HG03575 (cell line): Measurements from ENCODE around the gene TPSD1.
"Not testable (repeated sequence)": the region's sequence is repeated elsewhere in the genome, so short reads cannot be mapped to it uniquely, and the experiment has no call there.

Source experiments
- ATAC-seq: cut with Tn5 transposase; IDR thresholded peaks from one replicate; pipeline ENCODE4 v1.9.1; 2021; ENCODE audit not compliant: unreplicated experiment, insufficient number of reproducible peaks, low FRiP score; ENCODE audit errors: extremely low read depth

The TPSD1 gene

GRCh38 chr16:1289477-1289866, 33.6 kb downstream of the TPSD1 start:
- ATAC-seq = no peak

GRCh38 chr16:1290063-1290501, 34.2 kb downstream of the TPSD1 start:
- no peak for ATAC-seq

GRCh38 chr16:1290860-1291575, 35.1 kb downstream of the TPSD1 start:
- ATAC-seq = no peak

- ATAC-seq = no peak
Observed at GRCh38 chr16:1291576-1291974, 35.7 kb downstream of the TPSD1 start.

- ATAC-seq = not testable (repeated sequence)
Observed at GRCh38 chr16:1292208-1292607, 36.3 kb downstream of the TPSD1 start.

- ATAC-seq = not testable (repeated sequence)
Observed at GRCh38 chr16:1292808-1293207, 36.9 kb downstream of the TPSD1 start.

- no peak for ATAC-seq
Observed at GRCh38 chr16:1293921-1294656, 38.2 kb downstream of the TPSD1 start.

GRCh38 chr16:1295465-1295864, 39.6 kb downstream of the TPSD1 start:
- ATAC-seq = no peak

- not testable (repeated sequence) for ATAC-seq
Observed at GRCh38 chr16:1296688-1297017, 40.8 kb downstream of the TPSD1 start.

GRCh38 chr16:1297018-1297696, 41.3 kb downstream of the TPSD1 start:
- no peak for ATAC-seq

- ATAC-seq = no peak
Observed at GRCh38 chr16:1298406-1298805, 42.5 kb downstream of the TPSD1 start.

- no peak for ATAC-seq
Observed at GRCh38 chr16:1299012-1299867, 43.4 kb downstream of the TPSD1 start.

GRCh38 chr16:1299868-1300203, 44.0 kb downstream of the TPSD1 start:
- ATAC-seq = no peak

- ATAC-seq = no peak
Observed at GRCh38 chr16:1300664-1301476, 45.0 kb downstream of the TPSD1 start.

- ATAC-seq = no peak
Observed at GRCh38 chr16:1301562-1301961, 45.7 kb downstream of the TPSD1 start.

- ATAC-seq = no peak
Observed at GRCh38 chr16:1305823-1306222, 50.0 kb downstream of the TPSD1 start.

GRCh38 chr16:1306334-1306733, 50.5 kb downstream of the TPSD1 start:
- ATAC-seq = no peak
